GM18507 (cell line): ENCODE results near the gene COL13A1.

Source experiments
- DNase-seq: peaks from one replicate; pipeline ENCODE4 v3.0.0; 2011; ENCODE audit warnings: low read depth; ENCODE audit not compliant: insufficient read length; ENCODE audit errors: extremely low spot score
- FAIRE-seq: peaks from 2 replicates; lab custom pipeline; 2011; peaks lifted over from hg19 to GRCh38; lab: Jason Lieb, UNC

The COL13A1 gene

DNA sequence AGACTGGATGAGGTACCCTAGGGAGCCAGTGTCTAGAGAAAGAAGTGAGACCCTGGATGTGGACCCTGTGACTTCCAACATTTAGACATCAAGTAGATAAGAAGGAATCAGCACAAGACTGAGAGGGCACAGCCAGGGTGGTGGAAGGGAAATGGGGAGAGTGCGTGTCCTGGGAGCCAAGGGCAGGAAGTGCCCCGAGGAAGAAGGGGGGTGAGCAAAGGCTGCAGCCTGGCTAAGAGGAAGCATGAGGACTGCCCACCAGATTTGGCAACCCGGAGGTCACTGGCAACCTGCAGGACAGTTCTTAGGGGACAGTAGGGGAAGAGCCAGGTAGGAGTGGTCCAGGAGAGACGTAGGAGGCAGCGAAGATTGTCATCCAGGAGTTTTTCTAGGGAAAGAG lies 14.8 kb downstream of the COL13A1 start:
- FAIRE-seq (no peak), DNase-seq (no peak)

DNA sequence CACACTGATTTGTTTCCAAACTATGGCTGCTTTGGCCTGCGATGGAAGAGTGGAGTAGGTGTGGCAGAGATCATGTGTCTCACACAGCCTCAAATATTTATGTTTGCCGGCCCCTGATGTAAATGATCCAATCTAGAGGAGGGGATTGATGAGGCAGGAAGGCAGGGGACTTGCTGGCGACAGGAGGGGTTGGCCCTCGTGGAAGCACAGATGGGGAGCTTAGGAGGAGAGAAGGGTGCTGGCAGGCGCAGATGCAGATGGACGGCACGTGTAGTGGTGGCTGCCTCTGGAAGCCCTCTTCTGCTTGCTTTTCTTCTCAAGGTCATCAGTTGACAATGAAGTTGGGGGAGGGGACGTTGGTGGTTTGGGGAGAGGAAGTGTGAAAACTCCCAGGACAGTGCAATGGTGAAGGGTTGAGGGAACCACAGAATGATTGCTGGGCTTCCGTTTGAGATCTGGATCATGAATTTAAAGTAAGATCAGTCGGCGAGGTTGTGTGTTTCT lies 15.4 kb downstream of the COL13A1 start:
- DNase-seq (no peak), FAIRE-seq (no peak)

DNA sequence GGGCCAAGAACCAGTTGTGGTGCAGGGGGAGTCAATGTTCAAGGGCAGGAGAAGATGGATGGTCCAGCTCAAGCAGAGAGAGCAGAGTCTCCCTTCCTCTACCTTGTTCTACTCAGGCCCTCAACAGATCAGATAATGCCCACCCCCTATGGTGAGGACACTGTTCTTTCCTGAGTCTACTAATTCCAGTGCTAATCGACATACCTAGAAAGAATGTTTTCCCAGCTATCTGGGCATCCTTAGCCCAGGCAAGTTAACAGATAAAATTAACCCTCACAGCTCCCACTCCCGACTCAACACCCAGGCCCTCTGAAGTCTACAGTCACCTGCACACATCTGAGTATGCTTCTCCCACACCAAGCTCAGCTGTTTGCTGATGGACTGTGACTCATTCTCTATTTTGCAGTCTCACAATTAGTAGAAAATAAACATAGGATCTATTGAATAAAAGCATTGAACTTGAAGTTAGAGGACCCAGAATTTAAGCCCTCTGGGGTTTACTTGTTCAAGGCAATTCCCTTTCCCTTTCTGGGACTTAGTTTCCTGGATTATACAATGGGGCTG lies 17.1 kb downstream of the COL13A1 start:
- FAIRE-seq: no peak
- DNase-seq: no peak

DNA sequence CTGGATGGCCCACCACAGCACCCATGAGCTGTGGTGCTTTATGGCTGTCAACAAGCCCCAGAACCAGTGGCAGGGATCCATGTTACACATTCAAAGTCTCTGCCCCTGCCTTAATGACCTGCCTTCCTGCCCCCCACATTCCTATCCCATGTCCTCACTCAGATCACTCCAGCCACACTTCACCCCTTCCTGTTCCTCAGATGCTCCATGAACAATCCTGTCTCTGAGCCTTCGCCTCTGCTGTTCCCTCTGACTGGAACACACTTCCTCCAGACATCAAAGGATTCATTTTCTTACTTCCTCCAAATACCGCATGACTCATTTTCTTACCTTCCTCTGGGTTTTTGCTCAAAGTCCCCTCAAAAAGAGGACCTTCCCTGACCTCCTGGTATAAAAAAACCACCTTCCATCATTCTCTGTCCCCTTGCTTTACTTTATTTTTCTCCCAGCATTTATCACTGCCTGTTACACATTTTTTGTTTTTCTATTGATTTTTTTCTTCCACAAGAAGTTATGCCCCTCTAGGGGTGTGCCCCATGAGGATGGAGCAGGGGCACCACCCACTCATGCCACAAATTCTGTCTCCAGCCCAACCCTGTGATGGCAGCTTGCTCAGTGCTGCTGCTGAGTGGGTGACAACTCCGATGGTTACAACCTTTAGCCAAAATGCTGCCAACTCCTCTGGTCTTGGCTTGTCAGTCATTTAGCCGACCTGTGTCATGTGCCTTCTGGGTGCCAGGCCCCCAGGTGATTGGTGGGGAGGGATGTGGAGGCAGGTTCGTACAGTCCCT lies 18.2 kb downstream of the COL13A1 start:
- FAIRE-seq (no peak), DNase-seq (no peak)

DNA sequence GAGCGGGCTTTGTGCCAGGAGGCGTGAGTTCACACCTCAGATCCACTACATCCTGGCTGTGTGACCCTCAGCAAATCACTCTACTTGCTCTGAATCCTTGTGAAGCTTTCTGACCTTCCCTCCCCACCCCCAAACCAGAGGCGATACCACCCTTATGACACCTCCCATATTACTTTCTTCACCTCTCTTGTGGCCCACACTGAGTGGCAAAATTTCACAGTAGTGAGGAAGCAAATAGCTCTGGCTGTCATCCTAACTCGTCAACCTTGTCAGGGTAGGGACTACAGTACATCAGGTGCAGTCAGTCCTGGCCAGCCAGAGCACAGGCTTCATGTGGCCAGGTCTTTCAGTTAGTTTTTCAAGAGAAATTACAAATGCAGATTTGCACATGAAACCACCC lies 19.1 kb downstream of the COL13A1 start:
- FAIRE-seq: no peak
- no peak for DNase-seq

DNA sequence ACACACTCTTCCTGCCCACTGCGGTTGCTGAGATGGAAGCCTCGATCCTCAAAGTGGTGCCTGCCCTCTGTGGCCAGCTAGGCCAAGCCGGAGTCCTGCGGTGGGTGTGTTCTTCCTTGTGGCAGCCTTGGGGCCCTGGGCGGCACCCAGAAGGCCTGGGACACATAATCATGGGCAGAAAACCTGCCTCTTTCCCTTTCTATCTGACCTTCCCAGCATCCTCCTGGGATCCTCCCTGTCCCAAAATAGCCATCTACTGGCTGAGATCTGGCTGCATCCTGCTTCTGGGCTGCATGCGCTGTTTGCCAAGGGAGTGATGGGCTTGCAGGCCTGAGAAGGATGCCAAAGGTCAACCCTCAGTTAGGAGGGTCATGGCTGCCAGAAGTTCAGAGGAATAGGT lies 23.9 kb downstream of the COL13A1 start:
- DNase-seq: no peak
- FAIRE-seq: no peak

DNA sequence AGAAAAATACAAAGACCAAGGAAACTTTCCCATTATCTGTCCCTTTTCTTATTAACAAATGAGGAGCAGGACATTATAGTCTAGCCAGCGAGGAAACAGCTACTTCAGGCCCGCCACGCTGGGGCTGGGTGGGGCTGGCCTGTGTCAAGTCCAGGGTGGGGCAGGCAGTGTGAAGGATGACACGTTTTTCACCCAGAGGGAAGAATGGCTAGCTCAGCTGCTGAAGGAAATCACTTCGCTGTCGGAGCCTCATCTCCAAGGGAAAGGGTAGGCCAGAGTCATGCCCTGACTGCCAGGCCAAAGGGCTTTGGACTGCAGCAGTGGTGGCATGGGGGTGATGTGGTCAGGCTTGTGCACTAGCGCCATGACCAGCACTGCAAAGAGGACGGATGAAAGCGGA lies 24.4 kb downstream of the COL13A1 start:
- no peak for DNase-seq
- no peak for FAIRE-seq

DNA sequence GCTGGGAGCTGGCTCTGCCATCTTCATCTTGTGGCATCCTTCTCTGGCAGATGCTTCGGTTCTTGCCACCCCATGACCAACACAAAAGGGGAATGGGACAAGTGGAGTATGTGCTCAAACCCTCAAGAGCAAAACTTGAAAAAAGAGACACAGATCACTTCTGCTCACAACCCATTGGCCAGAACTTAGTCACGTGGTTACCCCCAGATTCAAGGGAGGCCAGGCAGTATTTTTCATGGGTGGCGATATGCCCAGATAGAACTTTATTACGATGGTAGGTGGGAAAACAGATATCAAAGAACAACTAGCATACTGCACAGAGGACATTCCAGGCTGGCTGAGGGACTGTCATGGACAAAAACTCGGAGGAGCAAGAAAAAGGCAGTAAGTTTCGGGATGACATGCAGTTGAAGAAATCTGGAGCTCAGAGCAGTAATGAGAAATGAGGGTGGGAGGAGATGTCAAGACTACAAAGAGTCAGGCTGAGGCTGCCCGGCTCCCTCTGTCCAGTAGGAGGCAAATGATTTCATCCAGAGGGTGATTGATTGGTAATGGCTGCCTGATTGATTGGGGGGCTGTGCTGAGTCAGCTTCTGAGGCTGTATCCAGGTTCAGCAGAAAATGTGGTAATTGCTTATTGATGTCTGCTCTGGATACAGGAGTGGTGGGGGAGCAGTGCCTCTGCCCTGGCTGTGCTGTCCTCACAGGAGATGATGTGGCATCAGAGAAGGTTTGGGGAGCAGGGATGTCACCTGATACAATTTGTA lies 25.3 kb downstream of the COL13A1 start:
- DNase-seq (no peak), FAIRE-seq (no peak)

DNA sequence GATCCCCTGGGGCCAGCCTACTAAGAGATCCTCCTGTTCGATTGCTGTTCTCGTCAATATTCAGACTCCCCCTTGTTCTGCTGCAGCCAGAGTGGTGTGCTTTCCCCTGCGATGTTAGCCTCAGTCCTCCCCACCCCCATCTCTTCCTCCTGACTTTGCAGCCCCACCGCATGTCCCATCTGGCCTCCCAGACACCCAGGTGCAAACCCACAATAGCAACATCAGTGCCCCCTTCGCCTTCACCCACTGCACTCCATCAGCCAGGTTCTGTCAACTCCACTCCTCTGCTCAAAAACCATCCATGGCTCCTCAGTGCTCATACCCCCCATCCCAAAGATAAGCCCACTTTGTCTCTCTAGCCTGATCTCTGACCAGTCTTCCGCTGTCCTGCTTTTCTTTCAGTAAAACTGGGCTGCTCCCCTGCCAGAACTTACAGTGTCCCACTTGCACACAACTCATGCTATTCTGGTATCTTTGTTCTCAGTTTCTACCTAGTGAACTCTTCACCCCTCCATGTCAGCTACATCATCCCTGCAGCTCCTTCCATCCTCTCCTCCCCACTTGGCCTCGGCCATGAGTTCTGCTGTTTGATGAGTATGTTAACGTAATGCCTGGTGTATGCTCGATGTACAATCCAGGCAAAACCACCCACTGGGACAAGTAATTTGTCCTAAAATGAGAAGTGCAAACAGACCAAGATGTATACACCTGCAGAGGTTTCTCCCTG lies 26.6 kb downstream of the COL13A1 start:
- FAIRE-seq (no peak), DNase-seq (no peak)

DNA sequence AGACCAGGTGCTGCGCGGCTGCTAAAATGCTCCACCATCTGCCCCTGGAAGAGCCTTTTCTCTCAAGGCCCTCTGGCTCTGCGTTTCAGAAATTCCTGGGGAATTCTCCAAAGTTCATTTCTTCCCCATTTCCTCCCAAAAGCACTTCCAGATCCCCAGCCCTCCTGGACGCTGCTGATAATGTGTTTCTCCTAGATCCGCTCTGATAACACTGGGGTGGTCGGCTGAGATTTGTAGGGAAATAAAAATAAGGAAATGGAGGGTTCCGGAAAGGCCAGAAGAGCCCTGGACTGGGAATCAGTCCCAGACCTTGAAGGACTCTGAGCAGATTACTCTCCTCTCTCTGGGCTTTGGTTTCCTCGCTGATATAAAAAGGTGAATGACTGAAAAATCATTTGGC lies 28.1 kb downstream of the COL13A1 start:
- DNase-seq (no peak), FAIRE-seq (no peak)

DNA sequence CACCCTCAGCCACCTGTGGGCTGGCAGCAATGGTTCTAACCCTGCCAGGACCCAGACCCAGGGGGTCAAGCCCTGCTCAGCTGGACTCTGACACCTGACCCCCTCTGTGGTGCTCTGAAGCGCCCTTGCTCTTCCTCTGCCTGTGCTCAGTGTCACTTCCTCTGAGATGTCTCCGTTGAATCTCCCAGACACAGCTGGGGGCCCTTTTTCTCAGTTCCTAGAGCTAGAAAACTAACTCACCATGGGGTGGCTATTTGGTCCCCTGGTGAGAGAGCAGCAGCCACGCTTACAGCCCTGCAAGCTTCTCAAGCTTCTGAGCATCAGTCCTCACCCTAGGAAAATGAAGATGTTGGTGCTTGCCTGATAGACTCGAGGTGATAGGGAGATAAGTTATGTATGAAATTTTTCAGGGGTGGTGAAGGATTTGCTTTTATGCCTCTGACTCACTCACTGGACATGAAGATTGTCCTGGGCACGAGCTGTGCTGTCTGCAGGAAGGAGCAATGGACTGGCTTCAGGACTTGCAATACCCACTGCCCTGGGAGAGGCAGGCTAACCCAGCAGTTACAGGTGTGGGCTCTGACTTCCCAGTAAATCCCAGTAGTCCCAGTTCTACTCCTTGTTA lies 29.6 kb downstream of the COL13A1 start:
- DNase-seq: no peak
- FAIRE-seq: no peak

DNA sequence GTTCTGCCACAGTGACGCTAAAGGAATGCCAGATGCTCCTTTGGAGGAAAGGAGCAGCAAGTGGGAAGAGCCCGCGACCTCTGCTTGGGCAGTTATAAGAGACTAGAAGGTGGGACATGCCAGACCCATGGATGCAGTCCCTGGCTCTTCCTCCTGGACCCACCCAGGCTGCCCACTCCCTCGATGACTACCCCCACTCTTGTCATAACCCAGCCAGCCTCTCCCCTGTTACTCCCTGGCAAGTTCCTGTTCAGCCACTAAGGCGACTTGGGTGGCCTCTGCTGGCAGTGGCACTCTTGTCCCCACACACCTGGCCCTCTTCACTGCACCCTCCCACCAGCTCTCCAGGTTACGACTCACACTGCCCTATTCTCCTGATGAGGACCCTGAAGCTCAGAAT lies 33.5 kb downstream of the COL13A1 start:
- DNase-seq: no peak
- no peak for FAIRE-seq

DNA sequence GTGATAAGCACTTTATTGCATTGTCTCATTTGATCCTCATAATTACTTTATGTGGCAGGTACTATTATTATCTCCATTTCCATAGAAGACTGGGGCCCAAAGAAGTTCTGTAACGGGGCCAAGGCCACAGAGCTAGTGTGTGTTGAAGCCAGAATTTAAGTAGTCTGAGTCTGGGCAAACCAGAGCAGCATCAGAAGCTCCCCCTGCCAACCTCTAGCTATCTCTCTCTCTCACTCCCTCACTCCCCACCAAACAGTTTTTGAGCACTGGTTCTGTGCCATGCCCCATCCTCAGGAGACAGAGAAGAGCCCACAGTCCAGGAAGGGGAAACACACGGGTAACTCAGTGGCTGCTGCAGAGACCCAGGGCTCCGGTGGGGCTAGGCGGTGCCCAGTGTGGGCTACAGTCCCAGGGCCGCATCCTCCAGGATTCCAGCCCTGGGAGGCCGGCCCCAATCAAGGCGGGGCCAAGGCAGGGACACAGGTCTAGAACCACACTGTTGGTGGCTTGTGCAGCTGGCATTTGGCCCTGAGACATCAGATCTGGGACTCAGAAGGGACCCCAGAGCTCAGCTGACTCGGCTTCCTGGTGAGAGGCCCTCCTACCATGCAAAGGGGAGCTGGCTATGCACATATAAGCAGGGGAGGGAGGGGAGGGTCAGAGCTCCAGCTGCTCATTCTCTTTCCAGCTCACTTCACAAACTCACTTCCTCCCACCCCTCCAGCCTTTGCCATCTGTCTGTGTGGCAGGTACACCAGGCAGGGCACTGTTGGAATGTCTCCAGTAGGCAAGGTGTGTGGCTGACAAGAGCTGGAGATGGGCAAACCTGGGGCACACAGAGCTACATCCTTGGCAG lies 34.4 kb downstream of the COL13A1 start:
- DNase-seq: no peak
- FAIRE-seq: no peak

DNA sequence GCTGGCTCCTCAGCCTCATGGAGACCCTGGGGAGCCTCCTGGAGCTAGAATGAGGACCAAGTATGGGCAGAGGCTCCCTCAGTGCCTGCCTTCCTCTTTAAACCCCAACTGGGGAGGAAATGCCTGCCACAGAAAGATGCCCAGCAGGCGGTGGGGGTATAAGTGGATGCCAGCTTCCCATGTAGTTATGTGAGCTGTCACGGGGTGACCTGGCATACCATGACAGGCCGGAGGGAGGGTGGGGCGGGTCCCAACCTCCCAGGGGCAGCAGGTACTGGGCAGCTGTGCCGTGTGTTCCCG lies 35.0 kb downstream of the COL13A1 start:
- DNase-seq (no peak), FAIRE-seq (no peak)

DNA sequence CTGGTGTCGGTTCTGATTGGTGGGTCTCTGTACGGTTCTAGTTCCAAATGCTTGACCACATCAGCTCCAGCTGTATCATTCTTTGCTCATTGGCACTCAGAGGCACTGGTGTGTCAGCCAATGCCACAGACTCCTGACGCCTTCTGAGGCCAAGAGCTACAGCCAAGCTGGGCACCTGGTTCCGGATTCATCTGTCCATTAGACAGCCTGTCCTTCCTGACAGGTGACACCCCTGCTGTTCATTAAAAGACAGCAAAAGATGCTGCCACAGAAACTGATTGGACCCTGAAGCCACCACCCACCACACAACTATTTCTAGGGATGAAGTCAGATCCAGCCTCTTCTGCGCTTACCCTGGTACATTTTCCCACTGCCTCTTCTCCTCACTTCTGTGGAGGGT lies 35.6 kb downstream of the COL13A1 start:
- no peak for DNase-seq
- FAIRE-seq: no peak

DNA sequence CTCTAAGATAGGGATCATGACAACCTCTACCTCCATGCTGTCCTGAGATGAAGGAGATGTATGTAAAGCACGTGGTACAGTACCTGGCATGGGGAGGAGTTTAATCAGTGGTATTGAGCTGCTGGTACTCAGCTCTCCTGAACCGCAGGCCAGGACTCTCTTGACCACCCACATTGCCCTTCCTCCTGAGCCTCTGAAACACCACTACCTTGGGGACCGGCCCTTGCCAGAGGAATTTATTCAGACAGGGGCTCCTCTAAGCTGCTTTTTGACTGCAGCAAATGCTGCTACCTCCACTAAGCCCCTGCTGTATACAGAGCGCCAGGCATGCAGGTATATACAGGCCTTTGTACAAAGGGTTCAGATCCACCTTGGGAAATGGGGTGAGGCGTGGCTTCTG lies 36.7 kb downstream of the COL13A1 start:
- FAIRE-seq: no peak
- no peak for DNase-seq

DNA sequence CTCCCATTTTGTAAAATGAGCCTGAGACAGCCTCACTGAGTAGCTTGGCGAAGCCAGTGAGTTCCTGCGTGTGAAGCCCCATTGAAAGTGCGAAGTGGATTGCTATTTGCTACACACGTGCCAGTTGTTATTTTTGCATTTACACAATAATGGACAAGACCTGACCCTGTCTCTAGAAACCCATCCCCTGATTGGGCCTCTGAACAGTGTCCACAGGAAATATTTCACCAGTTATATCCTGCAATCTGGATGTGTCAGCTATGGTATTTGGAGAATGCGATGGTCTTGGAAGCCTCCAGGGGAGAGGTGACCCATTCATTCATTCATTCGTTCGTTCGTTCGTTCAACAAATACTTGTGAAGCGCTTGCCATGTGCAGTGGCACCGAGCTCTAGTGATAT lies 37.1 kb downstream of the COL13A1 start:
- DNase-seq (no peak), FAIRE-seq (no peak)

DNA sequence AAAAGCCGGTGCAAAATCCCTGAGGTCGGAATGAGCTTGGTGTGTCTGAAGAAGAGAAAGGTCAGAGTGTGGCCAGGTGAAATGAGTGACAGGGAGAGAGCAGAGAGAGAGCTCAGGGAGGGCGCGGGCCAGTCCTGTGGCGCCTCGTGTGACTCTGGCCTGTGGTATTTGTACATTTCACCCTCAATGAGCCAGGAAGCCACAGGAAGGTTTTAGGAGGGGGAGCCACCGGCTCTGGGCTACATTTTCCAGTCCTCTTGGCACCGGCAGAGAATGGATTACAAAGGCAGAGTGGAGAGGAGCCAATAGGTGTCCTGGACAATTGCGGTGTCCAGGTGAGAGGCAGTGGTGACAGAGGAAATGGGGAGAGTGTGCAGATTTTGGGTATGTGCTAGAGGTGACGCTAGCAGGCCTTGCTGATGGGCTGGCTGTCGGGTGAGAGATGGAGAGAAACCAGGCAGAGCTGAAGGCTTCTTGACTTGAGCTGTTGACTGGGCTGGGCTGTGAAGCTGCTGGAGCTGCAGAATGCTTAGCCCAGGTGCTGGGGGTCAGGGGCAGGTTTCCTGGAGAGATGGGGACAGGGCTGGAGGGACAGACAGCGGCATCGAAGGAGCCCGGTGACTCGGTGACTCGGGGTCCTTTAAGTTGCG lies 38.1 kb downstream of the COL13A1 start:
- DNase-seq (no peak), FAIRE-seq (no peak)
